GM19239 (cell line): ENCODE data around the gene POLA1.

Experiments used
- DNase-seq: peaks from one replicate; pipeline ENCODE4 v3.0.0; 2011; ENCODE audit warnings: low spot score; ENCODE audit not compliant: insufficient read length
- FAIRE-seq: peaks from 2 replicates; lab custom pipeline; 2011; peaks lifted over from hg19 to GRCh38; lab: Jason Lieb, UNC

The POLA1 gene

DNA sequence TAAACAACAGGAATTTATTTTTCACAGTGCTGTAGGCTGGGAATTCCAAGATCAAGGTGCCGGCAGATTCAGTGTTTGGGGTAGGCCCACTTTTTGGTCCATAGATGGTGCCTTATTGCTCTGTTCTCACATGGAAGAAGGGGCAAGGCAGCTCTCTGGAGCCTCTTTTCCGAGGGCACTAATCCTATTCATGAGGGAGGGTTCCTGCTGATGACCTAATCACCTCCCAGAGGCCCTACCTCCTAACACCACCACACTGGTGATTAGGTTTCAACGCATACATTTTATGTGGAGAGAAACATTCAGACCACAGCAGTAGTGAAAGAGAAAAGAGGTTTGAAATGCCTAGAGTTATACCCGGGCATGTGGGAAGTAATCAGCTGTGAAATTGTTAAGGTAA, 1.4 kb upstream of the POLA1 start:
- FAIRE-seq (no peak), DNase-seq (no peak)

DNA sequence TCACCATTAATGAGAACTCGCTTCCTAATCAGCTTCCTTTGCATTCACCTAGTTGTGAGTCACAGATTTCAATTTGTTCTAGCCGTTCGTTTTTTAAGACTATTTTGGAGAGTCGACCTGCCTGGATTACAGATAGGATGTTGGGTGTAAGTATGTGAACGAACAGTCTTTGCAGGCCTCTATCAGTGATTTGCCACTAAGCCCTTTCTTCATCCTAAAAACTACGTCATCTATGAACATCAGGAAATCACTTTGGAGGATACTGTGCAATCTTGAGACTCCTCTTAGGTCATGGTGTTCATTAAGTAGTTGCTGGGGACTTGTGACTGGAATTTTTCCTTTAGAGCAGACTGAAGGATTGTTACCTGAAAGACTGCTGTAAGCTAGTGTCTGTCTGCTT, 1.1 kb downstream of the POLA1 start:
- DNase-seq = no peak
- peak; percentile 82 for FAIRE-seq

DNA sequence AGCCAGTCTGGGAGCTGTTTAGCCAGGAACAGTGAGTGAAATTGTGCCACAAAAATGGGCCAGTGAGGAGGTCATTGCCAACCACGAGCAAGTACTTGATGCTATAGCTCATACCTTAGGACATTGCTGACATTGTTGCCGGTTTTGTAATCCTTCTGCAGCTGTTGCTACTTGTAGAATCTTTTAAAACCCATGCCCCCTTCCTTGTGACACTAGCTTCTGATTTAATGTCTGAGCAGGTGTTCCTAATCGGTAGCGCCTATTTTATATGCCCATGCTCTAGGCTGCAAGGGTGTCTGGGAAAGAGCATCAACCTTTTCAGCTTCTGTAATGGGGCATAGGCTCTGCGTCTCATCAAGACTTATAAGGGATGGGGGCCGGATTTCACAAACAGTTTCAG, 2.6 kb downstream of the POLA1 start:
- FAIRE-seq (no peak), DNase-seq (no peak)

DNA sequence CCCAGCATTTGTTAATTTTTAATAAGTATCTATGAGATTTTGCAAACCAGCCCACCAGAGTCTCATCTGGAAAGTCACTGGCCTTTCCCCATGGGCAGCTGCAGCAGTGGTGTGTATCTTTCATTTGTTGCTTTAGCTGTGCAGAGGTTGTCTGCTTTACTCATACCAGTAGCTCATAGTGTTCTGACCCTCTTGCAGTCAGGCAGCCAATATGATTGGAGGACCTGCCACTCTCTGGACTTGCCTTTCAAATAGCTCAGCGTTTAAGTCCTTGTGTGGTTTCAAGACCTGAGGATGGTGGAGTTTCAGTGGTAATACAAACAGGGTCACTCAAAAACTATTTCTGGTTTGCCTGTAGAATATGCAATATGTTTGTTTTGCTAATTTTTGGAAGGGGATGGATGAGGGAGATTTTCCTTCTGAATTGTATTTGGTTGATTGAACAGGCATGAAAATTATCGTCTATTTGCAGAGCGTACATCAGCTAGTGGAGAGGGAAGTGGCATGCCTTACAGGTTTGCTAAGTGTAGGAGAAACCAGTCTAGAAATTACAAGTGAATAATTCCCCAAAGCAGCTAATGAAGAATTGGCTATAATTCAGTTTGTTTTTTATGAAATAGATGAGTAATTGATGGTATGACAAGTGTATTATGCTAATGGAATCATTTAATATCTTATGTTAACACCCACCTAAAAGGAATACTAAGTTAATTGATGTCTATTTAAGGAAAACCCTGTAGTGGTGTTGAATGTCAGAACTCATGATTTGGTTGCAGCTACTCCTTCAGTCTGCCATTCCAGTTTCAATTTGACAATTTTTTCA, 8.9 kb downstream of the POLA1 start:
- DNase-seq = peak; percentile 32
- FAIRE-seq = peak; percentile 96

DNA sequence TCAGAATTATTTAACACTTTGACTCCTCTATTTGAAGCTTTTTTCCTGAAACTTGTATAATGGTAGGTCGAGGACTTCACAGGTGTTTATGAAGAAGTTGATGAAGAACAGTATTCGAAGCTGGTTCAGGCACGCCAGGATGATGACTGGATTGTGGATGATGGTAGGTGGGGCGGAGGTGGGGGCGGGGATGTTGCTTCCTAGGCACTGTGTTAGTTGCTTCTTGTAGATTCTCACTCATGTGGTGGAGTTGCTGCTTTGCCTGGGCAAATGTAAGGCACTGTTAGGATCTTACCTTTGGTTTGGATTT, 9.4 kb downstream of the POLA1 start:
- DNase-seq (no peak), FAIRE-seq (no peak)

DNA sequence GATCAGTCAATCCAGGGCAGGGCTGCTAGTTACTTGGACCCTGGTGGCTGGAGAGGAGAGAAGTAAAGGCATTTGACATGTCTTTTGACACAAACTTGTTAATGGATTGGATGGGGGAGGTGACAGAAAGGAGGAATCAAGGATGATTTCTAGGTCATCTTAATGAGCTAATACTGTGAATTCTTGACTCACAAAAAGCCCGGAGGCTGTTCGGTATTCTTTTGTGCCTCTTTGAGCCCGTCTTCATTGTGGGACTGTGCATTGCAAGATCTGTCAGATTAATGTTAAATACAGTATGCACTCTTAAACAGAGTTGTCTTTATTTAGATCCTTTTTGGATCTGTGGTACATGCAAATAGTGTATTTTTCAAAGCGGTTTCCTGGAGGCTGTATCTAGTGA, 25.1 kb downstream of the POLA1 start:
- no peak for FAIRE-seq

DNA sequence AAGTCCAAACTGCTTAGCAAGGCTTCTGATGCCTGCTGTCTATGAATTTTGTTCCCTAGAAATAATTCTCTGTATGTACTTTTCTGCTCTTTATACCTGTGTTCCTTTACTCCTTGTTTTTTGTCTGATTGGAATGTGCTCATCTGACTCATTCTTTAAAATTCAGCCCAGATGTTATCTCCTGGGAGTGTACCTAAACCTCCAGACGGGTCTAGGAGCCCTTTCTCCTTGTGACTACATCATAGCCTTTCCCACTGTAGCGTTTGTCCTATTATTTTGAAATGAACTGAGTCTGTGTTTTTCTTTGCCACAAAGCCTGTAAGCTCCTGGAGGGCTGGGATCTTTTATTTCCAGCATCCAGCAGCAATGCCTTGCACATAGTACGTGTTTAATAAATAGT, 26.3 kb downstream of the POLA1 start:
- DNase-seq (no peak), FAIRE-seq (no peak)

More for the DNA sequence above, 25.1 kb downstream of the POLA1 start:
- no peak for DNase-seq

DNA sequence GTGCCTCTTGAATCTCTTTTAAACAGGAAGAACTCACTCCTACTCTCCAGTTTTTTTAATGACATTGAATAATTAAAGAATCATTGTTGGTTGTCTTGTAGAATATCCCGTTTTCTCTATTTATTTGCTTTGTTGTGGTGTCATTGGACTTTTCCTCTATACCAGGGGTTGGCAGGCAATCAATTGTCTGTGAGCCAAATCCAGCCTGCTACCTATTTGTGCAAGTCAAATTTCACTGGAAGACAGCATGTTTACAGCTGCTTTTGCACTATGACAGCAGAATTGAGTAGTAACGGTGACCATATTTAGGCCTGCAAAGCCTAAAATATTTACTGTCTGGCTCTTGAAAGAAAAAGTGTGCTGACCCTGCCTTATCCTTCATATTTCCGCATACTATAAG, 34.8 kb downstream of the POLA1 start:
- FAIRE-seq = no peak
- DNase-seq = no peak

DNA sequence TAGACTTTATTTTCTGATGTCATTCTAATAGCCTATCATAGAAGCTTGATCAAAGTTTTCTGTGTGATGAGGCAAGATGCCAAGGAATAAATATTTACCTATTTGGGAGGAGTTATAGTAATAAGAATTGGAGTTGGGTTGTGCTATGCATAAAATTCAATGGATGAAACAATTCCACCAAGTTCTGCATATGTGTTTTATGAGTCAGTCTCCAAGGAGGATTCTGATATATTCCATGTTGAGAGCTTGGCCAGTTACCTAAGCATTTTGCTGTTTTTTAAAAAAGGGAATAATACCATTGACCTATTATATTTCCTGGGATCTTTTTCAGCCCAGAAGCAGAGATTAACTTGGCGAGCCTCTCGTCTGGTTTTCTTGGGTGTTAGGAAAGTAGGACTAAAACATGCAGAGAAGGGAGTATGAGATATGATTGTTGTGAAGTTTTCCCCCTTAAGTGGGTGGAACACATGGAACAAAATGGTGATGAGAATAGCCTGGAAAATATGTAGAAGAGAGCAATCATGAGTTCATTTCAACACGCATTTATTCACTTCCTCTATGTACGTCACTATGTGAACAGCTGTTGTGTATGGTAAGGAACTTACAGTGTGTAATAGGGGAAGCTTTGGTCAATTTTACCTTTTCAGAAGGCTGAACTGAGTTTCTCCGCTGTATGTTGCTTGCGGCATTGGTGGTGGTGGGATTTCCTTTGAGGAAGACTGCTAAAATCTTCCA, 39.2 kb downstream of the POLA1 start:
- DNase-seq = no peak
- no peak for FAIRE-seq

DNA sequence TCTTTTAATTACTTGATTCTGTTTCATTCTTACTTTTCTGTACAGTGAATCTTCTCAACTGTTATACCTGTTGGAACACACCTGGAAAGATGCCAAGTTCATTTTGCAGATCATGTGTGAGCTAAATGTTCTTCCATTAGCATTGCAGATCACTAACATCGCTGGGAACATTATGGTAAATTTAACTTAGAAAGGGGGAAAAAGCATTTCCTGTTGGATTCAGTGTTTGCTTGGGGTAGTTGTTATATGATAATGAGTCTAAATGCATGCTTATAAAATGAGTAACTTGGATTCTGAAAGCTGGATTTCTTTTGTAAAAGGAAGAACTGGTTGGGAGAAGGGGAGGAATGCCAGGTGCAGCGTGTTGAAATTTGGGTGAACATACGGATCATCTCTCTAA, 47.6 kb downstream of the POLA1 start:
- FAIRE-seq (no peak), DNase-seq (no peak)

DNA sequence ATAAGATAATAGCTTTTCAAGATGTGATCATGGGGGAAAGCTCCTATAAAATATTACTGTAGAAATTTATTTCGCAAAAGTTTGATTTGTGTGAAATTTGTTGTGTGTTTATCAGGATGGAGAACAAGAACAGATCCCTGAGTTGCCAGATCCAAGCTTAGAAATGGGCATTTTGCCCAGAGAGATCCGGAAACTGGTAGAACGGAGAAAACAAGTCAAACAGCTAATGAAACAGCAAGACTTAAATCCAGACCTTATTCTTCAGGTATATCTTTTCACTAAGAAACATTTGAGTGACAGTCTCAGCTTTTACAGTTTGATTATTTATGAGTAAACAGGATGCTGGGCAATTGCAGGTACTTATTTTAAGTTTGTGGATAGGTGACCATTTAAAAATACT, 54.5 kb downstream of the POLA1 start:
- DNase-seq (no peak), FAIRE-seq (no peak)

DNA sequence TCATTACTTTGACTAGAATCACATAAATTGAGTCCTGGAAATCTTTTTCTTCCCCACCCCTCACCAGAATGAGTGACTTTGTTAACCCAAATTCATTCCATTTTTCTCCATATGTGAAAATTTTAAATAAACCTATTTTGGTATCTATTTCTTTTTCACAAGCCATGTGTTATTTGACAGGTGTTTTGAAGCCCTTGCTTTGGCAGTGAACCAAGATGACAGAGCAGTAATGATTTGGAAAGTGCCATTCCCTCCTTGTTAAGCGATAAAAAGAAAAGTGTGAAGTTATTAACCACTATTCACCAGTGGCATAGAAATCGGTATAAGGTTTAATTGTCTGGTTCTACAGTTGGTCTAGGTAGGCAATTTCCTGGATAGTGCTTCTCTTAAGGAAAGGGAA, 66.1 kb downstream of the POLA1 start:
- FAIRE-seq = no peak
- no peak for DNase-seq

DNA sequence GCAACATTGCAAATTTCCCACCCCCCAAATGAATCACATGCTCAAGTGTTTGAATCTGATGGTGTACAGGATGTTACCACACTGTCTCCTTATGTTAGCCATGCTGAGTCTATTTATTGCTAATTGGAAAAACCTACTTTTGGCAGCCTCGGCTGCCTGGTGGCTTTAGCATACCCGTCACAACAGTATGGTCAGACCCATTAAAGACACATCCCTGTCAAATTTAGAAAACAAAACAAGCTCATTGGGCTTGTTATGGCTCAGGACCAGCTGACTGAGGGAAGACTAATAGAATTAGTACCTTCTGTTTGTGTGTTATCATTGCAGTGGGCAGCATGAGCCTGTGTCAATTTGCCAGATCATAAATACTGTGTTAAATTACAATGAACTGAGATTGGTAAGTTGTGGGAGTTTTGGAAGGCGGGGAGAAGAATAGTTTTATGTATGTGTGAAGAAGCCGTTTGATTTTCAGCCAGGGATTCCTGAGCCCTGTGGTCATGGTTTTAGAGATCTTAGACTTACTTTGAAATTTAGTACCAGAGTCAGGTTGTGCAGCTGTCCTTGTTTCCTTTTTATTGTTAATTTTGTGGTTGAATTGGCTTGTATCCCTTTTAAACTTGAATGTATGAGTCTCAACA, 66.8 kb downstream of the POLA1 start:
- peak; percentile 44 for FAIRE-seq
- DNase-seq = no peak

DNA sequence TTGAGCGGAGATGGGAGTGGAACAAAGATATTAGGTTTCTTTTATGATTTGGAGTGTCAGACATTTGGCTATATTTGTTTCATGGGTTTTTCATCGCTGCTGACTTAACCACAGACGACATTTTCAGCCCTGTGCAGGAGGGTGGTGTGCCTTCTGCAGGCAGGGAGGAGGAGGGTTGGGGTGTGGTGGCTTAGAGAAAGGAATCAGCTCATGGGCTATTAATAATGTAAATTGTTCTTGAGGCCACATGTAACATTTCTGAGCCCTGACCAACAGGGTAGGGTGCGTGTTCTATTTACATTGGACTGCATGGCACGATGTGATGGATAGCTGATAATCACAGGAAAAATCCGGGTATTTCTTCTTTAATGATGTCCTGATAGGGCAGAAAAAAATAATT, 67.6 kb downstream of the POLA1 start:
- no peak for FAIRE-seq
- DNase-seq = no peak

DNA sequence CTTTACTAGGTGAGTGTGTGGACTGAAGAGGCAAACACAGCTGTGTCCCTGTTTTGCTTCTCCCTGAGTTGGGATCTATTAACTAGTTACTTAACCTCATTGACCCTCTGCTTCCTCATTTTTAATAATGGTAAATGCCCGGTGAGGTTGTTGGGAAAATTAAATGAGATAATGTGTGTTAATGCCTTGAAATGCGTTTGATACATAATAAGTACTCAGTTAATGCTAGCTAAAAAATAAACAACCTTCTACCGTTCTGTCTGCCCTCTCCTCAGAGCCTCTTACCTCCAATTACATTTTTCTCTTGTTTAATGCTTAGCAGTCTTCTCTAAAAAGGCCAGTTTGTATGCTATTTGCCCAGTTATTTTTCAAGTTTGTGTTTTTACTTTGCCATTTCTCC, 70.3 kb downstream of the POLA1 start:
- DNase-seq = no peak
- no peak for FAIRE-seq

DNA sequence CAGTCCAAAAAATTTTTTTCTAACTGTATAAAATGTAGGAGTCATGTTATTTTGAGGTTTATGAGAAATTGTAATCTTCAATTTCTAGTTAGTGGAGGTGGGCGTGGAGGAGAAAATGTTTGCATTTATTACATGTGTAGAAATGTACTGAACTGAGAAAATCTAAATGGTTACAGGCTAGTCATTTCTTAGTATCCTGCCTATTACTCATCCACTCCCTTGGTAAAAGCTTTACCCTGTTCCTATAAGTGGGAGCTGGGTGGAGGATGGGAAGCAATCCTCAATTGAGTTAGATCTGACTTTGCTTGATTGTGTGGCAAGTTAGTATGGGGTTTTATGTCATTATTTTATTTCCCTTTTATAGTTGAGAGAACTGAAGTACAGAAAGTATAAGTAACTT, 73.8 kb downstream of the POLA1 start:
- DNase-seq (no peak), FAIRE-seq (no peak)

DNA sequence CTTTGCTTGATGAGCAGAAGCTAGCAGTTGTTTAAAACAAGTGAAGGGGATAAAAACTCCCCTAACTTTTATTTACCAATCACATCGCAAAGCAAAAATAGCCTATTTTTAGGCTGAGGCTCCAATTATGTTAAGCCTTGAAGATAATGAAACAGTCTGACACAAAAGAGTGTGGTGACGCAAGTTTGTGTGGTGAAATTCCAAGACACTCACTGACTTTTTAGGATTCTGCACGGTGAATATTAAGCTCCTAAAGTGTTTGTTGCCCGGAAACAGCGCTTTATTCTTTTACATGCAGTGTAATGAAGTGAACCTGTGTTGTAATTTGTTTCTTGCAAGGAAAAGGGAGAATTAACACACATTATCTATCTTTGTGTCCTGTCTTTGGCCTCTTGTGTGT, 74.8 kb downstream of the POLA1 start:
- DNase-seq = no peak
- FAIRE-seq = peak; percentile 80

DNA sequence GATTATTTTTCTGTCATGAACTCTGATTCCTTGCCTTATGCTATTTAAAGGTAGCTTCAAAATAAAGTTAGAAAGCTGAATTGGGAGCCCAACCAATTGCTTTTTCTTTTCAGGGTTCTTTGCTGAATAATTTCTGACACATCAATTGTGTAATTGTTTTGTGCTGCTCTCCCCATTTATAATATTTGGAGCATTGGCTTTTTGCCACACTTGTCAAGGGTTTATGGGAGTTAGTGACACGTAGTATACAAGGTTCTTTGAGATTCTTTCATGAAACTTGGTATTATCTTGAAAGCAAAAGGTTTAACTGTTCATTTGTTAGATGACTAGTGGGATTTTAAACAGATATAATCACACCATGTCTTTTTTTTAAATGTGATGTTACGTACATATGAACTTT, 80.9 kb downstream of the POLA1 start:
- no peak for FAIRE-seq

DNA sequence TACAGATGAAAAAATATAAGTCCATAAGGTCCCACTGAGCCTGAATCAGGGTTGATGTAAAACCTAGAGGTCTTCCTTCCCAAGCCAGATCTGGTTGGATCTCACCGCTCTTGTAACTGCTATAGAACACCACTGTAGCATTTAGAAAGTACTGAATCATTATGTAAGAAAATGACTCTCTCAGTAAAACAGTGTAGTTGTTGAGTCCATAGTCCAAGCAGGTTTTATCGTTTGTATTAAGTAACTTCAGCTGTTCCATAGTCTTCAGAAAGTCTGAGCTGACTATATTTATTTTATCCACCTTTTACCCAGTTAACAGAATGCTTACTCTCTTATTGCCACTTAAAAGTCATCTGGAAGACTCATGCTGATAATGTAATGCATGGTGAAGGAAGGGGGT, 82.2 kb downstream of the POLA1 start:
- no peak for DNase-seq
- no peak for FAIRE-seq

More for the DNA sequence above, 80.9 kb downstream of the POLA1 start:
- no peak for DNase-seq

DNA sequence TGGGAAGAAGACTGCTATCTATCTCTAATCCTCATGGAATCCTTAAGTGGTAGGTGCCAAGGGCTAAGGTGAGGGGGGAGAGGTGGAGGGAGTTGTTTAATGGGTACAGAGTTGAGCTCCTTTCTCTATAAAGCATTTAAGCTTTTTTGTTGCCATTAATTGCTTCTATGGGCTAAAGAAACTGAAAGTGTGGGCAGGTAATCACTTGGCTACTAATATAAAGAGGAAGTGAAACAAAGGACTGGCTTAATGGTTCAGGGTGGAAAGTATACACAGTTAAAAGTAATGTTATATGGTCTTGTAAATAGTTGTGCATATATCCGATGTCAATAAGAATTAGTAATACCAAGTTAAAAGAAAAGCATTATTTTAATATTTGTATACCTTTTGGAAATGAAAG, 83.9 kb downstream of the POLA1 start:
- DNase-seq (peak; percentile 12), FAIRE-seq (peak; percentile 98)

DNA sequence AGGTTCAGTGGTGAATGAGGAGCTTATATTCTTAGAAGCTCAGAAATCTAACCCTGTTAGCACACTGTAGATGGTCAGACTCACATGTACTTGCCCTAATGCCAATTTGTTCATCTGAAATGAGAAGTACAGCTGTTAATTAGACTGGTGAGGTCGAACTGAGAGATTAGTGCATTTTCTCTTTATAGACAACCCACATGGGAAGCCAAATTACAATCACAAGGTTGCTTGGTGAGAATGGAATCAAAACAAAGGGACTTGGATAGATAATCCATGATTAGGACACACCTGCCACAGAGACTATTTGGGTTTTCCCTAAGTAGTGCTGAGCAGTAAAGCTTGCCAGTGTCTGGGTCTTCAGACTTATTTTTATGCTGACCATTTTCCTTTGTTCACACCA, 88.3 kb downstream of the POLA1 start:
- FAIRE-seq = no peak

More for the DNA sequence above, 88.3 kb downstream of the POLA1 start:
- DNase-seq = no peak
